H1 (cell line): ENCODE data around the gene HEXIM2. TPM values are rescaled to one million over a fixed set of nuclear protein-coding genes. Genes with fewer than 3 reads are reported as not detected.

Experiments
- ATF2 ChIP-seq: IDR thresholded peaks from 2 replicates; pipeline ENCODE4 v1.6.1; 2012; ENCODE audit warnings: low read length, inconsistent platforms
- ATF3 ChIP-seq: IDR thresholded peaks from 2 replicates; pipeline ENCODE4 v1.6.1; 2011; ENCODE audit warnings: low read depth, mild to moderate bottlenecking, low read length; ENCODE audit not compliant: insufficient read depth
- CBX8 ChIP-seq: fragments of 300-800, 300-1000 bp; sonication (generic); IDR thresholded peaks from 2 replicates; pipeline ENCODE4 v1.7.1; 2016; ENCODE audit warnings: low read depth, low read length, borderline replicate concordance
- CREB1 ChIP-seq: IDR thresholded peaks from 2 replicates; pipeline ENCODE4 v1.6.1; 2012; ENCODE audit warnings: inconsistent platforms
- CTBP2 ChIP-seq: IDR thresholded peaks from 2 replicates; pipeline ENCODE4 v1.7.0; 2011; ENCODE audit warnings: borderline replicate concordance, mild to moderate bottlenecking, moderate library complexity, mixed read lengths, low read length; ENCODE audit not compliant: insufficient read depth, insufficient read length
- E2F6 ChIP-seq: IDR thresholded peaks from 2 replicates; pipeline ENCODE4 v1.6.1; 2012; ENCODE audit warnings: inconsistent platforms
- FOSL1 ChIP-seq: IDR thresholded peaks from 2 replicates; pipeline ENCODE4 v1.6.1; 2011; ENCODE audit warnings: mild to moderate bottlenecking, low read depth, low read length, moderate library complexity; ENCODE audit not compliant: insufficient read depth
- GABPA ChIP-seq: IDR thresholded peaks from 2 replicates; pipeline ENCODE4 v1.6.1; 2011; ENCODE audit warnings: mild to moderate bottlenecking, low read length, moderate library complexity, borderline replicate concordance; ENCODE audit not compliant: insufficient read depth
- HDAC2 ChIP-seq, 2 experiments: fragments of 300-600 bp in 1 of 2; sonication (generic) in 1 of 2; IDR thresholded peaks; 2 replicates each; pipeline ENCODE4 v1.6.1; 2011 to 2012; ENCODE audit warnings: low read depth in 2 of 2, low read length in 2 of 2, mild to moderate bottlenecking in 2 of 2, moderate library complexity in 2 of 2, borderline replicate concordance in 1 of 2, inconsistent platforms in 1 of 2
- KDM5A ChIP-seq: fragments of 200-600 bp; IDR thresholded peaks from 2 replicates; pipeline ENCODE4 v1.7.1; 2012; ENCODE audit warnings: mild to moderate bottlenecking, low read length, inconsistent platforms, mixed read lengths
- POU5F1 ChIP-seq: IDR thresholded peaks from 2 replicates; pipeline ENCODE4 v1.6.1; 2011; ENCODE audit warnings: low read depth, mild to moderate bottlenecking, low read length, moderate library complexity
- RAD21 ChIP-seq, 2 experiments: IDR thresholded peaks in 1 of 2; conservative IDR thresholded peaks in 1 of 2; 2 replicates each; pipeline ENCODE4 v1.6.1; 2011; ENCODE audit warnings: low read depth in 2 of 2, low read length in 2 of 2, improper control_type of control experiment in 1 of 2, inconsistent platforms in 1 of 2, mild to moderate bottlenecking in 1 of 2, moderate library complexity in 1 of 2
- RNF2 ChIP-seq: fragments of 200-900, 300-1000 bp; sonication (generic); IDR thresholded peaks from 2 replicates; pipeline ENCODE4 v1.7.1; 2016; ENCODE audit warnings: borderline replicate concordance, low read depth, mild to moderate bottlenecking, antibody characterized with exemption, low read length; ENCODE audit not compliant: poor library complexity, severe bottlenecking; ENCODE audit errors: missing control alignments
- SAP30 ChIP-seq: fragments of 300-600 bp; sonication (generic); IDR thresholded peaks from 2 replicates; pipeline ENCODE4 v1.7.1; 2012; ENCODE audit warnings: low read length, moderate library complexity, mild to moderate bottlenecking, inconsistent platforms; ENCODE audit not compliant: insufficient read depth, insufficient replicate concordance
- SIN3A ChIP-seq, 2 experiments: IDR thresholded peaks in 1 of 2; conservative IDR thresholded peaks in 1 of 2; 2 replicates each; pipeline ENCODE4 v1.6.1; 2011 to 2012; ENCODE audit warnings: low read length in 2 of 2, improper control_type of control experiment in 1 of 2, low read depth in 1 of 2, mild to moderate bottlenecking in 1 of 2
- TAF1 ChIP-seq: IDR thresholded peaks from 2 replicates; pipeline ENCODE4 v1.6.1; 2011; ENCODE audit warnings: mild to moderate bottlenecking, low read depth, low read length
- TAF7 ChIP-seq: optimal IDR thresholded peaks from 2 replicates; pipeline ENCODE3; 2011; ENCODE audit warnings: low read depth, mild to moderate bottlenecking, inconsistent platforms, low read length, moderate library complexity, borderline replicate concordance
- TBP ChIP-seq: IDR thresholded peaks from 2 replicates; pipeline ENCODE4 v1.6.1; 2011; ENCODE audit warnings: low read depth, low read length, improper control_type of control experiment
- TCF12 ChIP-seq: IDR thresholded peaks from 2 replicates; pipeline ENCODE4 v1.6.1; 2011; ENCODE audit warnings: low read depth, mild to moderate bottlenecking, low read length
- polyA plus RNA-seq, 7 experiments: library from polyadenylated mRNA; depleted of rRNA in 3 of 7; stranded (reverse) in 5 of 7; unstranded in 2 of 7; fragments of >200 nt in 5 of 7; fragments of 200-250 nt in 2 of 7; gene quantifications; 1 replicate in 5 of 7; 2 replicates in 1 of 7; 4 replicates in 1 of 7; pipeline versions ENCODE4 v1.2.1 to v1.2.3, GENCODE V29; 2011 to 2013; ENCODE audit warnings: missing spikeins in 2 of 7, mixed read lengths in 2 of 7
- total RNA-seq: library from RNA; stranded (reverse); fragmentation: NEBNext Ultra II Directional; extraction: Animal tissue kit (Norgen Biotek cat#: 25700); gene quantifications from 2 replicates; pipeline ENCODE4 v1.2.1, GENCODE V29; 2021

Gene HEXIM2
- total and polyA plus RNA-seq, 2 of the 8 experiments (the other 6 are each of a cell fraction or from before 2014, with no cell fraction given): 7.5 to 13.2 TPM

GRCh38 chr17:45161288-45162024 is at the start of gene HEXIM2 (continued):
- TF ChIP-seq RNF2: no peak
- no peak for TF ChIP-seq FOSL1
- no peak for TF ChIP-seq RAD21 (IDR thresholded peaks at IDR 0.05 in 1 of 2, conservative IDR thresholded peaks at IDR 0.05 in 1 of 2; ENCODE audit: low read depth in 2 of 2, low read length in 2 of 2)
- no peak for TF ChIP-seq TCF12
- peak; percentile 96 for TF ChIP-seq TAF7
- peak; percentile 7 to 29; a peak in 1 of 4 replicates for TF ChIP-seq SIN3A (conservative IDR thresholded peaks at IDR 0.05 in 1 of 2, IDR thresholded peaks at IDR 0.05 in 1 of 2; ENCODE audit: low read depth in 1 of 2, low read length in 2 of 2)
- no peak for TF ChIP-seq POU5F1
- TF ChIP-seq SAP30: no peak
- TF ChIP-seq TBP: peak; percentile 94
- TF ChIP-seq E2F6: no peak; the same call in 1 of the 2 replicates
- peak; percentile 98 for TF ChIP-seq TAF1
- peak; percentile 64 for TF ChIP-seq CTBP2
- TF ChIP-seq ATF3: no peak
- no peak for TF ChIP-seq KDM5A
- no peak for TF ChIP-seq GABPA
- peak; percentile 83 for TF ChIP-seq CREB1
- TF ChIP-seq HDAC2 (IDR thresholded peaks at IDR 0.05; ENCODE audit: borderline replicate concordance in 1 of 2, low read depth in 2 of 2, low read length in 2 of 2): no peak
- TF ChIP-seq ATF2: peak; percentile 76
- TF ChIP-seq CBX8: no peak
